ENCODE measurements around the gene STK40.

Gene STK40

DNA sequence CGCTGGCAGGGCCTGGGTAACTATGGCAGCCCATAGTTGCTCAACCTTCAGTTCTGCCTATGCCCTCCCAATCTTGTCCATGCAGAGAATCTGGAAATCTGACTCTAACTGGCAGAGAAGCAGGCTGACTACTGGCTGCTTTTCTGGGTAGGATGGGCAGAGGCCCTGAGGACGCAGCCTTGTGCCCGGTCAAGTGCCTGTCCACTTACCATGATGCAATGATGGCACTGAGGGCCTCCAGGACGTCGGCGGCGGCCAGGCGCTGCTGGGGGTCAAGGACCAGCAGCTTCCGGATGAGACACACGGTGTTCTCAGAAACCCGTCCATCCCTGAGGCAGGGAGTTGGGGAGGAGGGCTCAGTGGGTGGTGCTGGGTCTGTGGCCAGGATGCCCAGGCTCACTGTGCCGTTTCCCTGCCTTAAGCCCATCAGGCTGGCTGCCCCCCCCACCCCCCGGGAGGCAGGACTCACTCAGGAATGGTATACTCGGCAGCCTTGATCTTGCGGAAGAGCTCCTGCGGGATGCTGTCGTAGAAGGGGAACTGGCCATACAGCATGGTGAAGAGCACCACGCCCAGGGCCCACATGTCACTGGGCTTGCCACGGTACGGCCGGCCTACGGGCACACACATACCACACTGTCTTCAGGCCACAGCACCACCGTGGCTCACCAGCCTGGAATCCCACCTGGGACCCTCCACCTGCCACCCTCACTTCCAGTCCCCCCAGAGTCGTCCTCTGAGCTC is 41.9 kb downstream of the STK40 start:
- DNase-seq: no peak

DNA sequence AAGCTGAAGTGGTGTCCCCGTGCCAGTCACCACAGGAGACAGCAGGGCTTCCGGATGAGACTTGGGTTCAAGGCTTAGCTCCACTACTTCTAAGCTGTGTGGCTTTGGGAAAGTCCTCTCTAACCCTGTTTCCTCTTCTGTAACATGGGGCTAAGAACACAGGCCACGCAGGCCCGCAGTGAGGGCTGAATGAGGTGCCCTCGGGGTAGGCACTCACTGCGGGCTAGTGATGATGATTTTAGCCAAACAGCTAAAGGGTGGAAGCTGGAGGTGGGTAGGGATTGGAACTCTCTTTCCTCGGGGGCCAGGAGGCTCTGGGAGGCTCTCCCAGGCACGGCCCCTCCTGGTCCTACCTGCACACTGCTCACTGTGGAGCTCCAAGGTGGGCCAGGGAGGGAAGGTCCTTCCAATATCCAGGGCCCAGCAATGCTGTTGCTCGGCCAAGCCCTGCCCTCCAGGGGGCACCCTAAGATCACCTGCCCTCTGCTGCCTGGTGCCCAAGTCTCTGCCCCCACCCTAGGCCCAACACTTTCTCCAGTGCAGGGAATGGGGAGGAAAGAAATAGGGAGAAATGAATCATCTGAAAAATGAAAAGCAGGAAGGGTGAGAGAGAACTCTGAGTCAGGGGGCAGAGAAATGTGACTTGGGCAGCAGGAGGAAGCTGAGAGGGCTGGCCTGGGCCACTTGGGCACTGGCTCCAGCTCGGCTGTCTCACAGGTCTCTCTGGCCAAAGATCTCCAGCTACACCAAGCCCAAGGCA is 43.1 kb downstream of the STK40 start:
- DNase-seq: peak; percentile 17 to 62 (median 30)

DNA sequence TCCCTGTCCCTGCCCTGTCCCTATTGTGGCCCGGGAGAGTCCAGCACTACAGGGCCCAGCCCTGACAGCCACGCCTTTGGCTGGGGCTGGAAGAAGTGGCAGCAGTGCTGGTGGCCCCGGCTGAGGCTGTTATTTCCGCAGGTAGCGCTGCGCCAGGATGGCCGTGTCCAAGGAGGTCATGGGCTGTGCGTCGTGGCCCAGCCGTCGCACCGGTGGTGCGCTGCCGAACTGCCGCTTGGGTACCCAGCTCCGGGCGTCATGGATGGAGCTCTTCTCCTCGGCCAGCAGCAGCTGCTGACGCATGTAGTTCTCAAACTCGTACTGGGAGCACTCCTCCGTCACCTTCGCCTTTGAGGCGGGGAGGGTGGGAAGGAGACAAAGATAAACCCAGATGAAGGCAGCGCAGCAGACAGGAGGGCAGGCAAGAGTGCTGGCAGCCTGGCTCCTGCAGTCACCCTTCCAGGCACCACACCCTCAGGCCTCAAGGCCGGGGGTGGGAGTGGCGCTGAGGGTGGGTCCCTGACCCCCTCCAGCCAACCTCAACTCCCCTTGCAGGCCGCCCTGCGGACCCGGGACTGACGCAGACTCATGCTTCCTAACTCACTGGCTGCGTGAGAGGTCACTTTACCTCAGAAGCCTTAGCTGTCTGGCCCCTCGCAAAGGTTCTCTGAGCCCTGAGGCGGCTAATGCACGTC is 44.0 kb downstream of the STK40 start:
- DNase-seq: no peak

DNA sequence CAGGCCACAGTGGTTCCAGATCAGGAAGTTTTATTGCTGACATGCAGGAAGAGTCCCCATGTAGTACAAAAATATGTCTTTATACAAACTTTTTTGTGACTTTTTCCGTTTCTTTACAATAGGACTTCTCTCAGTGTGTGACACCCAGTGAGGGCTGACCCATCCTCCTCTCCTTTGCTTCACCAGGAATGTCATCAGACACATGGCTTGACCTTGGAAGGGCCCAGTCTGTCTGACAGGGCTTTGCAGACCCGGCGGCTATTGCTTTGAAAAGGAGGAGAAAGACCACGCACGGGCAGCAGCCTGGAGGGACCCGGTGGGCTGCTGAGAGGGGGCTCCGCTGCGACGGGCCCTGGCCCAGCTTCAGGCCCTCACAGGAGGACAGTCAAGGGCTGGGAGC is 46.1 kb downstream of the STK40 start:
- DNase-seq: no peak

DNA sequence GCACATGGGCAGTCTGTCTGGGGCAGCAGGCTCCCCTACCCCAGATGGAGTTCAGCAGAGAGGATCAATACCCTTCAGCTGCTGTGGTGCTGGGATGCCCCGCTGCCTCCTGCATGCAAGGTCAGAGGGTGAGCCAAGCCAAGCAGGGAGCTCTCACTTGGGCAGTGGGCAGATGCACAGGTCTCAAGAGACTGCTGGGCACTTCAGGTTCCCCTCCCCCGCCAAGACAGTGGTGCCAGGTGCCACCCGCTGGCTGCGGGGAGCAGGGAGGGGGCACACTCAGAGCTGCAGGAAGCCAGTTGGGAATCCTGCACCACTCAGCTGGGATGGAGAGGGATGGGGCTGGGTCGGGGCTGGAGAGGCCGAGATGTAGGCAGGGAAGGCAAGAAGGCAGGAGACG is 46.5 kb downstream of the STK40 start:
- no peak for DNase-seq

DNA sequence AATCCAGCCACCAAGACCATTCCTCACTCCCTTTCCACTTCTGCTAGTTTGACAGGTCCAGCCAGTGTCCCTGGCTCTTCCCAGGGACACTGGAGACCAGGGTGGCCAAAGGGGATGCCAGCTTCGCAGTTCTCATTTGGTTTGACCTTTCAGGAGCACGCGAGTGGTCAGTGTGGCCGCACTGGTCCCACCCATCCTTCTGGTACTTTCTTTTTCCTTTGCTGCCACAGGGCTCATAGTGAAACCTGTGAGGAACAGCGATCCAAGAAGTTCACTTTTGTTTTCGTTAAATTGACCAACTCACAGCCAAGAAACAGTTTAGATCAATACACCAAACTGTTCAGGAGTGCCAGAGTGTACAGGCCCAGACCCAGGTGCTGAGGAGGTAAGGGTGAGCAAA is 47.9 kb downstream of the STK40 start:
- DNase-seq: no peak

DNA sequence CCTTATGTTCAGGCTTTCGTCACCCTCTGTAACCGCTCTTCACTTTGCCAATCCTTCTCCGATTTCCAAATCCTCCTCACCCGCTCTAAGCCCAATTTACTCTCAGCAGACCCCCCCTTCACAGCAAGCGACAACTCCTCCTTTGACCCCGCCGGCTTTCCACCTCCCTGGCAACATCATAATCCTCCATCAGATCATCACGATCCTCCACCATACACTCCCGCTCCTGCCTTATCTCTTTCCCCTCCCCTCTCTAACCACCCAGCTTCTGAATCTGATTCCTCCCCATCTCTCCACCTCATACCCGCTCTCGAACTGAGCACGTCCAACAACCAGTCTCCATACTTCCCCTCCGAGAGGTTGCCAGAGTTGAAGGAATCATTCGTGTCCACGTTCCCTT is 54.8 kb downstream of the STK40 start:
- no peak for DNase-seq

DNA sequence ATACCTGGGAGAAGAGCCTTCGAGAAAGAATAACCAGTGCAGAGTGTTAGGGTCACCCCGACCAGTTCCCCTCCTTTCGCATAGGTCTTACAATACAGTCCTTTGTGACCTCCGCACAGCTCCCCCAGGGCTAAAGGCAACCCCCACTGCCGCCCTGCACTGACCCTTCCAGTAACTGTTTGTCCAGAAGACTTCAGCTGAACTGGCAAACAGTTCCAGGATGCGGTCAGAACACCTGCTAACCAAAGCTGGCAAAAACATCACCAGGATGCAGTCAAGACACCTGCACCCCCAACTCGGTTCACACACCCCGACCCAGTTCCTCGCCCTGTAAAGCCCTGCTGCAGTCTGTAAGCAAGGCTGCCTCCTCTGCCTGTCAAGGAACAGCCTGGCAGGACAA is 55.9 kb downstream of the STK40 start:
- no peak for DNase-seq

DNA sequence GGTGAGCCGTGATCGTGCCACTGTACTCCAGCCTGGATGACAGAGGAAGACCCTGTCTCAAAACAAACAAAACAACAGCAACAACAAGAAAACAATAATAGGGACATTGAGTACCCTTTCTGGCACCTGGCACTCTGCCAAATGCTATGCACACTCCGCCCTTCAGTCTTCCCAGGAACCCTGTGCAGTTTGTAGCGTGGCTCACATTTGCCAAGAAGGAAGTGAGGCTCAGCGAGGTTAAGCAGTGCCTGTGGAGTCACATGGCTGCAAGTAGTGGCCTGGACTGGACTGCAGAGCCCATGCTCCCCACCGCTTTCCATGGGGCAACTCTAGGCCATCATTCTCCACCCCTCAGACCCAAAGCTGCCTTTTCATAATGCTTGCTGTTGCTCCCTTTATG is 57.0 kb downstream of the STK40 start:
- no peak for DNase-seq

DNA sequence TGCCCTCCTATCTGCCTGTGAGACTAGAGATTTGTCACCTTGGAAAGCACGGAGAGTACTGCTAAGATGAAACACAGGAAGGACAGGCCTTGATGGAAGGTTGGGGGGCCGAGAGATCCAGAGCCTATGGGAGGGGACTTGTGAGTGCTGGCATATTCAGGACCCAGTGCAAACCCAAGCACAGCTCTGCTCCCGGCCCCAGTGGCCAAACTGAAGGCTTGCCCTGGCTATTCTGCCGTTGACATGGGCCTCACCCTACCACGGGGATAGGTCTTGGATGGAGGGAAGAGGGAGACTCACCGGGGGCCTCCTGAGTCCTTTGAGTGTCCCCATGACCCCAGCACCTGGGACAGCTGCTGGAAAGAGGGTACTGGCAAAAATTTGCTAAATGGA is 57.6 kb downstream of the STK40 start:
- no peak for DNase-seq

DNA sequence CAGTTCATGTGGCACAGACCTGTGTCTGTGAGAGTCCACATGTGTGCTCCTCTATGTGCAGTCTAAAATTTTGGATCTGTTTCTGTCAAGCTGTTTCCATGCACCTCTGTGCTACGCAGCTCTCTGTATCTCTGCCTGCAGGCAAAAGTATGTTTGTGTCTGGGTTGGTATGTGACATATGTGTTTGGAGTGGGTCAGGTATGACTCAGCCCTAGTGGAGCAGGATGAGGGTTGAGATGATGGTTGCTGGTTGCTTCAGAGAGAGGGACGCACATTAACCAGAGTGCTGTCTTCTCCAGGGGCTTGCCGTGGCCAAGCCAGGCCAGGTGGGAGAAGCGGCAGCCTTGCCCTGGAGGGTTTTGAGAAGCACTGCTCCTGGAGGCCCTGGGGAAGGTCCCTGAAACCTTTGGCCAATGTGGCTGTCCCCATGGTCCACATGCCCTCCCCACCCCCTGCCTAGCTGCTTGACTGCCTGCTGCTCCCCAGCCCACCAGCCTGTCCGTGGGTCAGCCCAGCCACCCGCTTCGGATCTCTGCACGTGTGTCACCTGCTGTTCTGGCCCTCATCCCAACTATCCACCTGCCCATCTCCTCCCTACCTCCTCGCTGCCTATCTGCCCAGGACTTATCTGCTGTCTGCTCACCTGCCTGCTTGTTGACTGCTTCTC is 58.2 kb downstream of the STK40 start:
- no peak for DNase-seq

DNA sequence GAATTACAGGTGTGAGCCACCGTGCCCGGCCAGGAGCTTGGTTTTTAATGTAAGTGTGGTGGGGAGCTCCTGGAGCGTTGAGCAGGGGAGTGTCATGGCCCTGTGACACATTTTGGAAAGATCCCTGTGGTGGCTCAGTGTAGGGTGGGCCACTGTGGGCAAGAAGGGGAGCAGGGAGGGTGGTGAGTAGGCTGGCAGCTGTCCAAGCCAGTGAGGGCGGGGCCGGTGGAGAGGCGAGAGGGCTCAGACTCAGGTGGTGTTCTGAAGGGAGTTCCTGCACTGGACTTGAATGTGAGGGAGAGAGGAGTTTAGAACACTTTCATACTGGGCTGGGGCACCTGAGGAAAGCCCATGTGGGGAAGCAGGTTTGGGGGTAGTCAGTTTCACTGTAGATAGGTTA is 59.2 kb downstream of the STK40 start:
- DNase-seq: no peak

DNA sequence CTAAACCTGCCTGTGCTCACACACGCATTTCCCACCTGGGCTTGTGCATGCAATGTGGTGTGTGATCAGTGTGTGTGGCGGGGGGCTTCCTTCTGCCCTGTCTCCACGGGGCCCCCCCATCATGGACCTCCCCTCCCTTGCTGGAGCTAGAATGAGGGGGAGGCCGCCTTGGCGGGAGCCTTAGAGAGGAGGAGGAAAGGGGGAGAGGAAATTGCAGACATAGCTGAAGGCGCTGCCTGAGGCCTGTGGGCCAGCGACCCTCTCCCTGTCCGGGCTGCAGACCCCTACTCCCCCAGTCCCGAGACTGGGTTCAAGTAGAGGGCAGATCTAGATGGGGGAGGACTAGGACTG is 61.4 kb downstream of the STK40 start:
- DNase-seq: no peak

DNA sequence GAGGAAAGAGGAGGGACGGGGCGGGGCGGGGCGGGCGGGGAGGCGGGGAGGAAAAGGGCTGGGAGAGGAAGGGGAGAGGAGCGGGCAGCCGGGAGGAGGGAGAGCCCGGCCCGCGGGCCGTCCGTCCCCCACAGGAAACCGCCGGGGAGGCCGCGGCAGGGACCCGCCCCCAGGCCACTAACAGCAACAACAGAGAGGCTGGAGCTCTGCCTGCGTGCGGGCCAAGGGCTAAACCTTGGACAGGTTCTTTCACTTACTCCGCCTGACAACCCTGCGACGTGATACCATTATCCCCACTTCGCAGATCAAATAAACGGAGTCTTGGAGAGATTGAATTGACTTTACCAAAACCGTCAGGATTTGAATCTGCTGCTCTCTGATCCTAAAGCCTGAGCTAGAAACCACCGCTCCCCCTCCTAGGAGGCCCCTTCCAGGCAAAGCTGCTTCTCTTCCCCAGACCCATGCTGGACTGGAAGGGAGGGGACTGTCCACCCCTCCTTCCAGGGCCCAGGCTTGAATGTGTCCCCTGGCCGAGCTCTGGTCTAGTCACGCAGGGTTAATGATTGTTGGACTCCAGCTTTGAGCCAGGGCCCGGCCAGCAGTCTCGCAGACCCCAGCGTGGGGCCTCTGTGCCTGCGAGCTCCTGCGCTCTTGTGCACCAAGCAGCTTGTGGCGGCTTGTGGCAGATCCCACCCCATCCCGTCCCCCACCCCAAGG is 61.9 kb downstream of the STK40 start, which contains the start of gene EVA1B:
TSS of gene EVA1B (minus strand) at position 10 of the 717 bp plus-strand sequence. CDS start 608 bp downstream, outside the sequence.
- peak in 2 of 4 experiments; percentile 18 to 22 for DNase-seq

DNA sequence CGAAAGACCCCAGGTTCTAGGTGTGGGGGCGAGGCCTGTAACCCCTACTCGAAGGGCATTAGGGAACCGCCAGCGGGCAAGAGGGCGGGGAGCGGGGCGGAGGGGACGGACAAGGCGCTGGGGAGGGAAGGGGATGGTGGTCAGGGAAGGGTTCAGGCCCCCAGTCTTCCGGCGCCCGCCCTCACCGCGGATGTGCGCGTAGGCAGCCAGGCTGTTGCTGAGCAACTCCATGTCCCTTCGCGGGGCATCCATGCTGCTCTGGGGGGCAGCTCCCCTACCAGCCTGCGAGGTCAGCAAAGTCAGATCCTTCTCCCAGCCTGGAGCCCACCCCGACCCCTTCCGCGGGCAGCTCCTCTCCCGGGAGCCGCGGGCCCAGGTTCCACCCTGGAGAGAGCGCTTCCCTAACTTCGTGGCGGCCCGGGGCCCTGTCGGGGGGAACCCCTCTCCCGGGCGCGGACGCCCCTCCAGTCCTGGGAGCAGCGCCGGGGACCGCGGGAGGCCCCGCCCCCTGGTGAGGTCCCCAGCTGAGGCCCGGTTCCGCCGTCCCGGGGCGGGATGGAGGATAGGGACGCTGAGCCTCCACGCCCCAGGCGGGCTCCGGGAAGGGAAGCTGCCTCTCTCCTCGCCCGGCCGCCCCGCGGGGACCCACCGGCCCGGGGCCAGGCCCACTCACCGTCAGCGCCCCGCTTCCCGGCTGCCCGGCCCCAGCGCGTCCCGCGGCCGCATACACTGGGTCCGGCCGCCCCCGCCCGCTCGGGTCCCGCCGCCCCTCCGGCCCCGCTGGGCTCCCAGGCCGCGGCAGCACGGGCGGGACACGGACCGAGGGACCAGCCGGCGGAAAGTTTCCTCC is 62.7 kb downstream of the STK40 start:
- DNase-seq: peak in 1 of 4 experiments; percentile 18

DNA sequence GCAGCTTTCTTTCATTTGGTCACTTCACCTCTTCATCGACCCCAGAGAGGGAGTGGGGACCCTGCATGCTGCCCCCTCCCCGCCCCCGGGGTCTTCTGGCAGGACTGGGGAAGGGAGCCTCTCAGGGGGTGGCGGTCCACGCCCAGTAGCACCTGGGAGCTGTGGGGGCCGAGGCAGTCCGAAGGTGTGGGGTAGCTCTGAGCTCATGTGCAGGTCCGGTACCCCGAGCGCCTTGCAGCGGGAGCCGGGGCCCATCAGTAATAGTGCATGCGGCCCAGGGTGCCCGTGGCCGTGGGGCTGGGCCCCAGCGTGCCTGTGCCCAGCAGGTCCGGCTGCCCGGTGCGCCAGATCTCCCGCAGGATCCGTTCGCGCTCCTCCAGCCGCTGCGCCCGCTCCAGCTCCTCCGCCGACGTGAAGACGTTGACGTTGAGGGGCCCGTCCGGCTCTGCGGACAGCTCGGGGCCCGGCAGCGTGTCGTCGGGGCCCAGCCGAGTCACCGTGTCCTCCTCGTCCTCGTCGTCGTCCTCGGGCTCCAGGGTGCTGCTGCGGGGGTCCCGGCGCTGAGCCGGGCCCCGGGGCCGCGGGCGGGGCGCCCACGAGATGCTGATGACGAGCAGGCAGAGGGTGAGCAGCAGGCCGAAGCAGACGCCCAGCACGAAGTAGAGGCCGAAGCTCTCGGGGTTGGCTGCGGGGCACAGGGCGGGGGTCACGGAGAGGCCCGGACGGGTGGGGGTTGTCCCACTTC is 63.5 kb downstream of the STK40 start:
- DNase-seq: no peak

DNA sequence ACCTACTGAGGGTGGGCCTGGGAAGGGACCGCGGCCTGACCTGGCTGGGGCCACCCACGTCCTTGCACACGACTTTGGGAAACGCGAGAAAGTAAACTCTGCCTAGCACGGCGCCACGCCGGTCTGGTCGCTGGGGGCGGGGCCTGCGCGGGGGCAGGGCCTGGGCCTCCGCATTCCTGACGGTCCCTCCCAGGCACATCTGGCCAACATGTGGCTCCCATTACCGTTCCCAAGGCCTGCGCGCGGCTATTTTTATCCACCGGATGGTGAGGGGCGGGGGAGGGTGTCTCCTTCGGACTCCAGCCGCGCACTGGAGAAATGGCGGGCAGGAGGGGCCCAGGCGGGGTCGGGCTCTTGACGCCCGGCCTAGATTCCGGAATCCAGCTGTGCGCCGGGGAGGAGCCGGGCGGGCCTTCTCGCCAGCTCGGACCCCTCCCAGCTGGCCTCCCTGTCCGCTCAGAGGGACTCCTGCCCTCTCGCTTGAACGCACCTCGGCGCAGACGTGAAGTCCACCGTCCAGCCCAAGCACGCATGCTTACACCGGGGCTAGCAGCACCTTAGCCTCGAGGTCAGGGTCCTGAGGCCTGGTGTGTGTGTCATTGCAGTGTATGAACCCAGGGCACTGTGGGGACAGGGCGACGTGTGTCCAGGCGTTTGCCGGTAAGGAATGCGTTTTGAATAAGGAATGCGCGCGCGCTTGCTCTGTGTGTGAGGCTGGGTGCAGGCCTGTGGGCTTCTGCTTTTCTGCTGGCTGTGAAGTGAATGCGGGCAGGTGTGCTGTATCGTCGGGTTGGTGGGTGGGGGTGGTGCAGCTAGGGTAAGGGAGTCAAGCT is 64.4 kb downstream of the STK40 start:
- DNase-seq: no peak

DNA sequence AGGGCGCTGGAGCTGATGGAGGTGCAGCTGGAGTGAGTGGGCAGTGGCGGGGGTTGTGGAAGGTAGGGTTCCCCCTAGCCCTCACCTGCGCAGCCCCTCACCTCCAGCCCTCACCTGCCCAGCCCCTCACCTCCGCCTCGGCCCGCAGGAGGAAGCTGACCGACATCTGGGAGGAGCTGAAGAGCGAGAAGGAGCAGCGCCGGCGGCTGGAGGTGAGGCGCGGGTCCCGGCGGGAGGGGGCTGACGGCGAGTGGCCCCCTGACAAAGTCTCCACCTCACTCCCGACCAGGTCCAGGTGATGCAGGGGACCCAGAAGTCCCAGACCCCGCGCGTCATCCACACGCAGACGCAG is 65.0 kb downstream of the STK40 start:
- DNase-seq: no peak

DNA sequence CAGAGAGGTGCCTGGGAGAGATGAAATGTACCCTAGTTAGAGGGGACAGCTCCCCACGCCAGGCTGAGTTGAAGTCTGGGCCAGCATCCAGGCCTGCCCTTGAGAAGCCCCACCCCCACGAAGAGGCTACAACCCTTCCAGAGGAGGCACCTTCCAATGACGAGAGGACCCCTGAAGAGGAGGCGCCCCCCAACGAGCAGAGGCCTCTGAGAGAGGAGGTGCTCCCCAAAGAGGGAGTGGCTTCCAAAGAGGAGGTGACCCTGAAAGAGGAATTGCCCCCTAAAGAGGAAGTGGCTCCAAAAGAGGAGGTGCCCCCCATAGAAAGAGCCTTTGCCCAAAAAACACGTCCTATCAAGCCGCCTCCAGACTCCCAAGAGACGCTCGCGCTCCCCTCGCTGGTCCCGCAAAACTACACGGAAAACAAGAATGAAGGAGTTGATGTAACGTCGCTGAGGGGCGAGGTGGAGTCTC is 65.4 kb downstream of the STK40 start:
- no peak for DNase-seq

DNA sequence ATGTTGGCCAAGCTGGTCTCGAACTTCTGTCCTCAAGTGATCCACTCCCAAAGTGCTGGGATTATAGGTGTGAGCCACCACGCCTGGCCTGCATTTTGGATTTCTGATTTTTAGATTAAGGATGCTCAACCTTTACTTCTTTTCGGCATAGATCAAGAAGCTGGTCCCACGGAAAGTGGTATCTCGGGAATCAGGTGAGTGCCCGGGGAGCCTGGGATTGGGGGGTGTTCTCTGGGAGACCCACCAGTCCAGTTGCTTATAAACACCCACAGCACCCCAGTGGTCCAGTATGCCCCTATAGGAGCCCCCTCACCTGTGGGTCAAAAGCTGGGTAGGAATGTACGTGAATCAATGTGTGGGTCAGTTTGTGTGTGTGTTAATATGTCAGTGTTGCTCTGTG is 76.3 kb downstream of the STK40 start:
- DNase-seq: no peak
